SK-N-SH treated with all-trans-retinoic acid at 6 μM for 48 hours (cell line): ENCODE results near the gene ACP2.

Source experiments
- PATZ1 ChIP-seq: fragments of 250-450 bp; sonication (Bioruptor Pico); IDR thresholded peaks from 2 replicates; pipeline ENCODE4 v1.8.0; 2020; ENCODE audit warnings: mild to moderate bottlenecking, moderate library complexity, borderline replicate concordance
- PPARA ChIP-seq: fragments of 250-450 bp; sonication (Bioruptor Pico); IDR thresholded peaks from 2 replicates; pipeline ENCODE4 v1.5.0; 2020; ENCODE audit warnings: mild to moderate bottlenecking, borderline replicate concordance
- SNAI2 ChIP-seq: fragments of 250-450 bp; sonication (Bioruptor Pico); IDR thresholded peaks from 2 replicates; pipeline ENCODE4 v1.5.0; 2020; ENCODE audit warnings: mild to moderate bottlenecking, moderate library complexity
- TCF4 ChIP-seq: fragments of 250-450 bp; sonication (Bioruptor Pico); IDR thresholded peaks from 2 replicates; pipeline ENCODE4 v1.8.0; 2021; ENCODE audit warnings: mild to moderate bottlenecking, moderate library complexity, borderline replicate concordance
- TOX ChIP-seq: fragments of 250-450 bp; sonication (Bioruptor Pico); IDR thresholded peaks from 2 replicates; pipeline ENCODE4 v1.8.0; 2021; ENCODE audit warnings: mild to moderate bottlenecking, moderate library complexity, borderline replicate concordance
- ZC3H10 ChIP-seq: fragments of 250-450 bp; sonication (Bioruptor Pico); IDR thresholded peaks from 2 replicates; pipeline ENCODE4 v1.5.1; 2021; ENCODE audit warnings: mild to moderate bottlenecking, moderate library complexity
- ZFP3 ChIP-seq: fragments of 250-450 bp; sonication (Bioruptor Pico); IDR thresholded peaks from 2 replicates; pipeline ENCODE4 v1.5.0; 2020; ENCODE audit warnings: mild to moderate bottlenecking, moderate library complexity
- ZFP30 ChIP-seq: fragments of 450-650 bp; formaldehyde crosslinking; IDR thresholded peaks from 2 replicates; pipeline ENCODE4 v1.5.0; 2022; ENCODE audit warnings: mild to moderate bottlenecking, moderate library complexity
- ZNF565 ChIP-seq: fragments of 450-650 bp; formaldehyde crosslinking; conservative IDR thresholded peaks from 2 replicates; pipeline ENCODE4 v1.5.0; 2020; ENCODE audit warnings: low read depth, mild to moderate bottlenecking, moderate library complexity
- ZNF70 ChIP-seq: fragments of 450-650 bp; formaldehyde crosslinking; IDR thresholded peaks from 2 replicates; pipeline ENCODE4 v1.5.0; 2020; ENCODE audit warnings: mild to moderate bottlenecking, moderate library complexity

- TF ChIP-seq TOX: no peak
- TF ChIP-seq PATZ1 (CRISPR knock-in tag): no peak
- no peak for TF ChIP-seq ZFP3 (CRISPR knock-in tag)
- TF ChIP-seq ZNF70 (CRISPR knock-in tag): no peak
- TF ChIP-seq ZNF565 (CRISPR knock-in tag): no peak
- no peak for TF ChIP-seq ZFP30 (CRISPR knock-in tag)
- no peak for TF ChIP-seq ZC3H10
- TF ChIP-seq SNAI2: no peak
- no peak for TF ChIP-seq PPARA (CRISPR knock-in tag)
- TF ChIP-seq TCF4 (CRISPR knock-in tag): no peak
Observed at GRCh38 chr11:47284151-47284550, 35.5 kb upstream of the ACP2 start.
